Activated CD4-positive, alpha-beta T cell treated with anti-CD3 and anti-CD28 coated beads for 1 hour (primary cell): ENCODE data around the gene KLHL30.
"Not testable (repeated sequence)": the region's sequence is repeated elsewhere in the genome, so short reads cannot be mapped to it uniquely, and the experiment has no call there.

Experiments used
- DNase-seq: peaks from one replicate; pipeline ENCODE4 v3.0.0-alpha.2; 2020

The KLHL30 gene

GRCh38 chr2:238165288-238165921 lies 26.9 kb downstream of the KLHL30 start:
- no peak for DNase-seq

GRCh38 chr2:238166391-238167343 lies 28.2 kb downstream of the KLHL30 start:
- DNase-seq, result no peak

DNA sequence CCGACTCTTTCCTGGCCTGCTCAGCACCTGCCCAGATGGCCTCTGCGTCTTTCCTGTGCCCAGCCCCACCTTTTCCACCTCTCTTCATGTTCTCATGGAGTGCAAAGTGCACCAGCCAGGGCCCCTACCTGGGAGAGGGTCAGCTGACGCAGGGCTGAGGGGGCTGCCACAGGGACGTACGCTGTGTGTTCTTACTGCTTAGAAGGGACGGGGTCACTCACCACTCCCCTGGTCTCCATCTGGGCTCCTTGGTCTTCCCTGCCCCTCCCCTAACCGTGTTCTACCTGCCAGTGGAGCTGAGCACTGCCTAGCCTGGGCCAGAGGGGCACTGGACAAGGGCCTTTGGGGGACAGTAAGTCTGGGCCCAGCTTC lies 28.9 kb downstream of the KLHL30 start:
- DNase-seq, result no peak

- DNase-seq, result no peak
These were observed 29.3 kb downstream of the KLHL30 start for GRCh38 chr2:238167761-238168160.

DNA sequence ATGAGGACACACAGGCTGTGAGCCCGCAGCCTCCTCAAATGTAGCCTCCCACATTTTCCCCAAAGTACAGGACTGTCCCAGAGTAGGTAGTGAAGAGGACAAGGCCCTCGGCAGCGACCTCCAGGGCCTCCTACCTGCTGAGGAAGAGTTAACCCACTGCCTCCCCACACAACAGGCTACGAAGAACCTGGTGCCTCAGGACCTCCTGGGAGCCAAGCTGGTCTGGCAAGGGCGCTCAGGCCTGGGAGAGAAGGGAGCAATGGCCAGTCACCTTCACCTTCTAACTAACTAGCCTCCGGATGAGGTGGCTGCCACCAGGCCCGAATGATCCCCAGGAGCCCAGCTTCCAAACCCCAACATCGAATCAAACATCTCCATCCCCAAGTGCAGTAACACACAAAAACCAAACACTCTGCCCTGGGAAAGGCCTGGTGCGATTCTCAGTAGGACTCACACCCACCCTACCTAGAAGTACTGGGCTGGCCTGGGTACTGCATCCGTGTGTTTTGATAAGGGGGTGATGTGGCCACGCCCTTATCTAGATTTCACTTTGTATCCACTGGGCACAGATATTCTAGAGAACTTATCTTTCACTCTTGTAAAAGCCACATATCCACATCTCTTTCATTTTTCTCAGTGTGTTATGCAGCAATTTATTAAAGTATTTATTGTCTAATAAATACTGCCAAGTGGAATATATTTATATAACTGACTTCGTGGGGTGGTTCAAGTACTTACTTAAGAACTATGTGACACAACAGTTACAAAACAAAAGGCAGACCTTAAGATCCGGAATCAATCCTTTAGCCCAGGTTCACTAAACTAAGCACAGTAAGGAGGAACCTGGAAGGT lies 30.0 kb downstream of the KLHL30 start:
- no peak for DNase-seq

DNA sequence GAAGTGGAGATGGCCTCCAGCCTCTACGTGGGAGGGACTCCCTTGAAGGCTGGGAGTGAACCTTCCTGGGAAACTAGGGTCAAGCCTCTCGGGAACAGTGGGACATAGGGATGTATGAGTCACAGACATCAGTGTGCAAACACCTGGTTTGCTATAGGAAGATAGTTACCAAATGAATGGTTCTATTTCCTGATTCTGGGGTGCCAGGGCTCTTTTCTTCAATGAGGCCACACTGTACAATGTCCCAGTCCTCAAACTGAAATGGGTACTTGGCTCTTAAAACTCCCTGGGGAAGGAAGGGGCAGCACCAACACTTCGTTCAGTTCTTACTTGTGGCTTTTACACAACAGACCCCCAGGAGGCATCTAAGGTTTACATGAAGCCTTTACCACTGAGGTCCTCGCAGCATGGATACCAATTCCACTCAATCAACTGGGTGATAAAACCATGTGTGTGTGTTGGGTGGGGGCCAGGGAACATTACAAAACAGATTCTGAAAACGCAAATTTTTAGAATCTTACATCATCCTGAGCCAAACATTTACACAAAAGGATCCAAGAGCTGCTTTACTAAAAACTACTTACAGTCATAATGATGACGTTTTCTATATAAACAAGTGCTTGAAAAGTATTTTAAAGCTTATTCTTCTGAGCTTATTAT lies 30.7 kb downstream of the KLHL30 start:
- no peak for DNase-seq

DNA sequence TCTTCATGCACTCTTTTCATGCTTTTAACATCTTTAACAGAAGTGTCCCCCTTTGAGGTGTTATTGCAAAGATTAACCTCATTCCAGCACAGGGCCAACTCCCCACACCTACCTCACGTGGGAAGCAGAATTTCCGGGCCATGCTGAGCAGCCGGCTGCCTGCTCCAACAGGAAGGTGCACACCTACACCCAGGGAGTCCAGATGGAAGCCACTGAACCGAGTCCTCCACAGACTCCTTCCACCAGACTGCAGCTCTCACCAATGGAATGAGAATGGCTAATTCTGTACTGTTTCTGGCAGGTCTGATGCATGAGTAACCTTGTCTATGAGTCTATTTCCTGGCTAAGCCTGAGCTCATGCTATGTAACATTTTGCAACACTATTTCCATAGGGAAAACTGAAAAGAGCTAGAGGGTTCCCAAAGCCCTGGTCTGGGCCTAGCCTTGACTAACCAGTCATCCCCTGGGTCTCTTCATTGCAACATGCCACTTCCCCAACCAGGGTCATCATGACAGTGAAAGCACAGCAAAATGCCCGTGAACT lies 31.3 kb downstream of the KLHL30 start:
- no peak for DNase-seq

DNA sequence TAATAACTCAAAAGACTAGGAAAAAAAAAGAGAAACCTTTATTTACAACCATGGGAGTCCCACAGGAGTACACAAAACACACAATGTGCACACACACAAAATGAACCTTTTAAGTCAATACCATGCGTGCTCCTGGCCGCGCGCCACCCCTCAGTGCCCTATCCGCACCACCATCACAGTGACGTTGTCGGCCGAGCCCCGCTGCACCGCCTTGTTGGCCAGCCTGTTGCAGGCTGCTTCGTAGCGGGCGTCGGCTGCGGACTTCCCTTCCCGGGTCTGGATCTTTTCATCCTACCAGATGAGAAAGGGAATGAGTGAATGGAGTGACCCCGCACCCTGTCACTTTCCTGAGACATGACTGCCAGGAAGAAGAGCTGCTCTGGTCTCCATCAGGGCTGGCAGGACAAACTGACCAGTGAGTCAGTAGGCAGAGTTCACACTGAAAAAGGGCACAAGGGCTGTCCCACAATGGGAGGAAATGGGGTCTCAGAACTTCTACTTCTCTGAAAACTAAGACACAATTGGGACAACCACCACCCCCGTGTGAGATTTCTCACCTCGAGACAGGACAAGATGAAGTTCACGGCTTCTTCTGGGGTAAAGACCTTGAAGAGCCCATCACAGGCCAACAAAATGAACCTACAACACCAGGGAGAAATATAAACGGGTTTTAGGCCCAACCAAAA lies 32.1 kb downstream of the KLHL30 start:
- DNase-seq, result no peak

- not testable (repeated sequence) for DNase-seq
These were observed 32.6 kb downstream of the KLHL30 start for GRCh38 chr2:238171072-238171431.

GRCh38 chr2:238171575-238172187 lies 33.2 kb downstream of the KLHL30 start:
- DNase-seq, result no peak

GRCh38 chr2:238172439-238172838 lies 34.0 kb downstream of the KLHL30 start:
- DNase-seq, result no peak

DNA sequence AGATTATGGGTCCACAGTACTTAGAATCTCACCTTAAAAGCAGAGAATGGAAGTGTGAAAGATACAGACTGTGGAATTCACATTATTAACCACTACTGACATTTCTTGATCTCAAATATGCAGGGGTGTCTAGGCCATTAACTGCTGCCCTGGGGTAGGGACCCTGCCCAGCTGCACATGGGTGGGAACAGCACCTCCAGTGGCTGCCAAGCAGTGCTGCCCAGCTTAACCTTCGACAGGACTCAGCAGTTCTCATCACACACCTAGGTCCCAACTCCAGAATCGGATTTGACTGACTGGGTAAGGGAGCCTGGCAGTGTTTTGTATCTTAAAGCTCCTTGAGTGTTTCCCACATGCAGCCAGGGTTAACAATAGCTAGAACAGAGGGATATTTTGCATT lies 35.2 kb downstream of the KLHL30 start:
- DNase-seq, result no peak

GRCh38 chr2:238174291-238174690 lies 35.8 kb downstream of the KLHL30 start:
- DNase-seq, result no peak

DNA sequence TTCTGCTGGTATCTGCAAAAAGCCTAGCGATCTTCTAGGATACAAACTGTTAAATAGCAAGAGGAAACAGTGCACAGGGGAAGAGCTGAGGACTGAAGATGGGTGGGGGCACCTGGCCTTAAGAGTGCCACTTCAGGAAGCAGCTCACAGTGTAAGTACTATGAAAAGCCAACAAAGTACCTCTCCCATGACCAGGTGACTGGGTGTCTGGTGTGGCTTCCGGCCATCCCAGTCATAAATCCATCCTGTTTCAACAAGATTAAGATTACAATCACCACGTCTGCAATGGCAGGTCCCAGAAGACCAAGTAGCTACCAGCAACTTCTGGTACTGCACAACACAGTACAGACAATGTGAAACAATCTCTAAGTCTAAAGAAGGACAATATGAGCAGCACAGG lies 36.2 kb downstream of the KLHL30 start:
- no peak for DNase-seq

- no peak for DNase-seq
These were observed 38.1 kb downstream of the KLHL30 start for GRCh38 chr2:238176613-238177012.

DNA sequence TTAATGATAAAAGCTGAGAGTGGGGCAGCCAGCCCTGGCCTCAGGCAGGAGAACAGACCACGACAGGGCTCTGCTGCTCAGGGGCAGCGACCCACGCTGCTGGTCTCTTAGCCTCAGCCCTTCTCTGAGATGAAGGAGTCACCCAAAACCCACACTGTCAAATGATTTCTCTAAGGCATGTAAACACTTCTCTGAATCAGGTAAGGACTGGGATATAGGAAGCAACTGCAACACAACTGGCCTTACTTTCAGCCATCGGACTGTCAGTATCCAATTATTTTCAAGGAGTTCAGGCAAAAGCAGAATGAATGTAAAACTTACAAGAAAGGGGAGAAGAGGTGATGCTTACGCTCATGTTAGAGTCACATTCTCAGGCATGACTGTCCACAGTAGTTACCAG lies 42.1 kb downstream of the KLHL30 start:
- DNase-seq, result no peak

GRCh38 chr2:238182362-238182761 lies 43.9 kb downstream of the KLHL30 start:
- DNase-seq, result no peak

GRCh38 chr2:238183821-238184220 lies 45.4 kb downstream of the KLHL30 start:
- DNase-seq, result no peak

GRCh38 chr2:238187618-238188548 lies 49.4 kb downstream of the KLHL30 start:
- no peak for DNase-seq

DNA sequence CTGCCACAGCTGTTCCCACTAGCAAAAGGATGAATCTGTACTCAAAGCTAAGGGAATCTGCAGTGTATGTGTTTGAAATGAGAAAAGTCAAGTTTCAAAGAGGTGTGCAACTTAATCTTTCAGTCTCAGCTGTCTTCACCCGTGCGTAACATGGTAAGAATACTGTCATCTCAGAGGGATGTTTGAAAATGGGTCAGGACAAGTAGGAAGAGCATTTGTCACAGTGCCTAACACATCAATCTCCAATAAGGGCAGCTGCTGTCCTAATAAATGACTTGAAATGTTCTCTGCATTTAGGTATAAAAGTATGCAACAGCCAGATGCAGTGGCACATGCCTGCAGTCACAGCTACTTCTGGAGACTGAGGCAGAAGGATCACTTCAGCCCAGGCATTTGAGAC lies 52.0 kb downstream of the KLHL30 start:
- DNase-seq, result no peak
